Activated CD8-positive, alpha-beta memory T cell treated with anti-CD3 and anti-CD28 coated beads, Interleukin-2, amount 50 U/mL, for 1 hour (primary cell): ENCODE results near the gene PCDH1.

Experiments
- DNase-seq: peaks from one replicate; pipeline ENCODE4 v3.0.0-alpha.2; 2020; ENCODE audit errors: extremely low read depth

Gene PCDH1

GRCh38 chr5:141808857-141809256, 69.4 kb downstream of the PCDH1 start:
- DNase-seq = no peak

GRCh38 chr5:141807732-141808131, 70.5 kb downstream of the PCDH1 start:
- DNase-seq = no peak

GRCh38 chr5:141807329-141807728, 70.9 kb downstream of the PCDH1 start:
- DNase-seq = no peak

DNA sequence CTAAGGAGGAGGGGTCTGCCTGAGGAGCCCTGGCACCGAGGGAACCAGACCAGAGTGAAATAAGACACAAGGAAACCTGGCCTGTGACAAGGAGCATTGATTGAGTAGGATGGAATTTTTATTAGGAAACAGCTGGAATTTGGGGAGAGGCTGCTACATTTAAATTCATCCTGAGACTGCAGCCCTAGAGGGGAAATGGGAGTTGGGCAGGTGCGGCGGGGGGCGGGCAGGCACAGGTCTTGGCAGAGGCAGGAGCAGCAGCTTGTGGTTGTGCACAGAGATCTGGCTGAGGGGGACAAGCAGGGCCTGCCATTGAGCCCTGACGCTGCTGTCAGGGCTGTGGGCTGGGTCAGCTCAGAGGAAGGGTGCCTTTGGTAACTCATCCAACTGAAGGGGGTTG, 71.6 kb downstream of the PCDH1 start:
- DNase-seq = no peak

DNA sequence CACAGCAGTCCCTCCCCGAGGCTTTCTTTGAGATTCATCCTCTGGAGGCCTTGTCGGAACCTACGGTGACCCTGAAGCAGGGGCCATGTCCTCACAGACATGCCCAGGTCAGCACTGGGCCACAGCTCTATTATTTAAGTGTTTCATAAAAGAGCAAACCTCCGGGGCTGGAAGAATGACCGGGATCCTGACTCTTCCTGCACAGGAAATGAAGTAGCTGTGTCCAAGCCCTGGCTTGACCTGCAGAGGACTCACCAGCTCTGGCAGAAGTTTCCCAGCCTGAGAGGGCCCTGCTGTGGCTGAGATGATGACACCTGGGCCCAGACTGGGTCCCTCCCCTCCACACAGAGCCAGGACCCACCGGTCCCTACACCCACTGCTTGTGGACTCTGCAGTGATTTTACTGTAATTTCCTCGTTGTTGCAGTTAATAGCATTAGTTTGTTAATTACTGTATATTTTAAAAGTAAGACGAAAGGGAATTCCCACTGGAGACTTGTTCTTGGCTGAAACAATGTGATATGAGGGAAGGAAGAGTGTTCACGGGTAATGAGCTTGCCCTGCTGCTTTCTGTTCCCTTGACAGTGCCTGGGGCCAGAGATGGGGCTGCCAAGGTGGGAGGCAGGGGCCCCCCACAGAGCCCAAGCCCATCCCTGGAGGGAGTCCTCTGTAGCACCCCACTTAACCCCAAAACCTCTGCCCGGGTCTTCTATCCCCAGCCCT, 72.2 kb downstream of the PCDH1 start:
- DNase-seq = no peak

DNA sequence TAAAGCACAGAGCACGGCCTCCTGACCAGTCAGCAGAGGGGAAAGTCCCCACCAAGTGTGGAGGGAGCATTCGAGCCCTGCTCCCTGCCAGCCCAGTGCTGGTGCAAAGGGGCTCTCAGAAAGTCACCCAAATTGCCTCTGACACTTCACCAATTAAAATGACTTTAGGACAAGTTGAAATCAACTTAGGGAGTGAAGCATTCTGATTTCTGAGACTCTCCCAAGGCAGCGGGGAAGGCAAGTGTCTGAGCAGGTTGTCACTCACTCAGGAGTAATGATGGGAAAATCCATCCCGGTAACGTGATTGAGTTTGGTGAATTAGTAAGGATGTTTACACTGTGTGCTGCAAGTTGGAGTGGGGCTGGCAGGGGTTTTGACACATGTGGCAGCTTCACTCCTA, 73.7 kb downstream of the PCDH1 start:
- no peak for DNase-seq
